Measurements from ENCODE around the gene CFAP45.

CFAP45 gene

GRCh38 chr1:159847231-159847630 lies 52.7 kb downstream of the CFAP45 start:
- H3K27me3 ChIP-seq (ENCODE audit: control insufficient read depth, insufficient read depth, low read length), result peaks cover 3% of the 10 kb centered on the region
- no peak overlapping the region for H3K4me3 ChIP-seq (ENCODE audit: low read depth, low read length)
- no peak overlapping the region for H3K9ac ChIP-seq (ENCODE audit: low read depth, low read length)
- no peaks in the 10 kb centered on the region for H3K9me3 ChIP-seq (ENCODE audit: control insufficient read depth, insufficient read depth, low read length)
- no peaks in the 10 kb centered on the region for H3K36me3 ChIP-seq (ENCODE audit: control insufficient read depth, insufficient read depth, low read length)
- H3K4me1 ChIP-seq (ENCODE audit: control insufficient read depth, insufficient read depth, low read length), result no peaks in the 10 kb centered on the region

- no peaks in the 10 kb centered on the region for H3K9me3 ChIP-seq (ENCODE audit: control insufficient read depth, insufficient read depth, low read length)
- H3K9ac ChIP-seq (ENCODE audit: low read depth, low read length), result no peak overlapping the region
- H3K36me3 ChIP-seq (ENCODE audit: control insufficient read depth, insufficient read depth, low read length), result no peaks in the 10 kb centered on the region
- H3K4me1 ChIP-seq (ENCODE audit: control insufficient read depth, insufficient read depth, low read length), result no peaks in the 10 kb centered on the region
- no peak overlapping the region for H3K4me3 ChIP-seq (ENCODE audit: low read depth, low read length)
- peaks cover 3% of the 10 kb centered on the region for H3K27me3 ChIP-seq (ENCODE audit: control insufficient read depth, insufficient read depth, low read length)
Measured at GRCh38 chr1:159845751-159846629, 54.0 kb downstream of the CFAP45 start.

DNA sequence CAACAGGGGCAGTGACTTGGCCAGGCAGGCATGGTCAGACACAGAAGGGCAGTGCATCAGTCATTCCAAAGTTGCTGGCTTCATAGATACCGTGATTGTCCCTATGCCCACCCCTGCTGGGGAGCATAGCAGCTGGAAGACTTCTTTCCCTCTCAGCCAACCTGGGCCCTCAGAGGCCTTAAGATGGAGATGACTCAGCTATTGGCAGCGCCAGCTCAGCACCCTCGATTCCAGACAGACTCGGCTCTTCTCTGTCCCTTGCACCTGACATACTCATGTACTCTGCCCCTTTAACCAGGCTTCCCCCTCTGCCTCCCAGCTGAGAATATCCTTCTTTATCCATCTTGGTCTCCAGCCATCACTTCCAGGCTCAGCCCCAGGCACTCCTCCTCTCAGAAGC lies 56.5 kb downstream of the CFAP45 start:
- Histone ChIP-seq H3K27me3 (ENCODE audit: control insufficient read depth, insufficient read depth, low read length) (peaks cover 3% of the 10 kb centered on the region), H3K9me3 (ENCODE audit: control insufficient read depth, insufficient read depth, low read length) (no peaks in the 10 kb centered on the region), H3K36me3 (ENCODE audit: control insufficient read depth, insufficient read depth, low read length) (no peaks in the 10 kb centered on the region), H3K9ac (ENCODE audit: low read depth, low read length) (no peak overlapping the region), H3K4me3 (ENCODE audit: low read depth, low read length) (no peak overlapping the region), H3K4me1 (ENCODE audit: control insufficient read depth, insufficient read depth, low read length) (no peaks in the 10 kb centered on the region)

DNA sequence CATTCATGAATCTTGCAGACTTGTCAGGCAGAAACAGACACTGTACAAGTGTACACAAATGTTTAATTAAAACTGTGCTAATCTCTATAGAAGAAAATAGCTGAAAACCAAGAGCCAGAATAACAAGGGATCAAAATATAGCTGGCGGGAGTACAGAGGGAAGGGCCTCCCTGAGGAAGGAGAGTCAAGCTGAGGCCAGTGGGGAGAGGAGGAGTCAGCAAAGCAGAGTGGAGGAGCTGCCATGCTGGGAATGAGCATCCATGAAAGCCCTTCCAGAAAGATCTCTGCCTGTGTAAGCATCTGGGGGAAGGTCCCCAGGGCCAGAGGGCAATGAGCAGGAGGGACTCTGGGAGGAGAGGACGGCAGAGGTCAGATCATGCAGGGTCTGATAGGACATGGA lies 58.2 kb downstream of the CFAP45 start:
- no peak overlapping the region for H3K9ac ChIP-seq (ENCODE audit: low read depth, low read length)
- H3K4me1 ChIP-seq (ENCODE audit: control insufficient read depth, insufficient read depth, low read length), result no peaks in the 10 kb centered on the region
- no peaks in the 10 kb centered on the region for H3K9me3 ChIP-seq (ENCODE audit: control insufficient read depth, insufficient read depth, low read length)
- H3K36me3 ChIP-seq (ENCODE audit: control insufficient read depth, insufficient read depth, low read length), result no peaks in the 10 kb centered on the region
- no peak overlapping the region for H3K4me3 ChIP-seq (ENCODE audit: low read depth, low read length)
- peaks cover 3% of the 10 kb centered on the region for H3K27me3 ChIP-seq (ENCODE audit: control insufficient read depth, insufficient read depth, low read length)

DNA sequence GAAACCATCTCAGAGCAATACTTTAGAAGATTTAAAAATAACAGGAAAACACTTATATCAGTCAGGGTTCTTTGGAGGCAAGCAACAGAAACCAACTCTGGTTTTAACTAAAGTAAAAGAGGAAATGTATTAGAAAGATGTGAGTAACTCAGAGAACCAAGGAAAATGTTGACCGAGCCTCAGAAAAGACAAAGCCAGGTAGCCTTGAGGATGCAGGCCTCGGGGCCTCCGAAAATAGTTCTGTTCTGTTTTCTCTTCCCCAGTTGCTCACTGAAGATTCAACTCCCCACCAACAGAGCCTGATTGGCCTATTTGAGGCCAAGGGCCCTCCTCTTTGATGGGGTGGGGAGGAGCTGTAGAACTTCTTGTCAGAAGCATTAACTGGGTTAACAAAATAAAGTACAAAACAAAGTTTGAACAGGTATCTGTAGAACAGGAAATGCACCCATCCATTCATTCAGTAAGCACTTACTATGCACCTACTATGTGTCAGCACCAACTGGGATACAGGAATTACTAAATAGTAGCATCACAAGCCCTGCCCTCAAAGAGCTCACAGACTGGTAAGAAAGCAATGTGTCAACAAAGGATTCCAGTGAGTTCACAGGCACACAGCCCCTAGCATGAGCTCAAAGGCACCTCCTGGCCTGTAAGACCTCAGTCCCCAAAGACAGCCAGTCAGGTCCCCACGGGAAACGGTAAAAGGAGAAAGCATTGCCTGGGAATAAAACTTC lies 60.7 kb downstream of the CFAP45 start:
- Histone ChIP-seq H3K36me3 (ENCODE audit: control insufficient read depth, insufficient read depth, low read length) (no peaks in the 10 kb centered on the region), H3K9ac (ENCODE audit: low read depth, low read length) (no peak overlapping the region), H3K9me3 (ENCODE audit: control insufficient read depth, insufficient read depth, low read length) (no peaks in the 10 kb centered on the region), H3K27me3 (ENCODE audit: control insufficient read depth, insufficient read depth, low read length) (peaks cover 2% of the 10 kb centered on the region), H3K4me3 (ENCODE audit: low read depth, low read length) (no peak overlapping the region), H3K4me1 (ENCODE audit: control insufficient read depth, insufficient read depth, low read length) (no peaks in the 10 kb centered on the region)

DNA sequence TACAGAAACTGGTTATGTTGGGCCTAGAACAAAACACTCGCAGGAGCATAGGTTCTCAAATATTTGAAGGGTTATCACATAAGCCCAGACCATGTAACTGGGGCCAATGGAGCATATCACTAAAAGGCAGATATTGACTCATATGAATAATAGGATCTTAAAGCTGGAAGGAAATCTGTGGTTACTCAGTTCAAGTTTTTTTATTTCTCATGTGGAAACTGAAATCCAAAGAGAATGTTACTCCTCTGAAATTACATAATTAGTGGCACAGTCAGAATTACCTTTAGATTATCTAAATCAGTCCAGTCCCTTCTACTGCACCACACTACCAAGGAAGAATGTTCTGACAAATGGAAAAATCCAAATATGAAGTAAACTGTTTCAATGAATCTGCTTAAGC lies 61.2 kb downstream of the CFAP45 start:
- no peaks in the 10 kb centered on the region for H3K36me3 ChIP-seq (ENCODE audit: control insufficient read depth, insufficient read depth, low read length)
- H3K4me3 ChIP-seq (ENCODE audit: low read depth, low read length), result no peak overlapping the region
- H3K9me3 ChIP-seq (ENCODE audit: control insufficient read depth, insufficient read depth, low read length), result no peaks in the 10 kb centered on the region
- no peak overlapping the region for H3K9ac ChIP-seq (ENCODE audit: low read depth, low read length)
- no peaks in the 10 kb centered on the region for H3K27me3 ChIP-seq (ENCODE audit: control insufficient read depth, insufficient read depth, low read length)
- no peaks in the 10 kb centered on the region for H3K4me1 ChIP-seq (ENCODE audit: control insufficient read depth, insufficient read depth, low read length)

DNA sequence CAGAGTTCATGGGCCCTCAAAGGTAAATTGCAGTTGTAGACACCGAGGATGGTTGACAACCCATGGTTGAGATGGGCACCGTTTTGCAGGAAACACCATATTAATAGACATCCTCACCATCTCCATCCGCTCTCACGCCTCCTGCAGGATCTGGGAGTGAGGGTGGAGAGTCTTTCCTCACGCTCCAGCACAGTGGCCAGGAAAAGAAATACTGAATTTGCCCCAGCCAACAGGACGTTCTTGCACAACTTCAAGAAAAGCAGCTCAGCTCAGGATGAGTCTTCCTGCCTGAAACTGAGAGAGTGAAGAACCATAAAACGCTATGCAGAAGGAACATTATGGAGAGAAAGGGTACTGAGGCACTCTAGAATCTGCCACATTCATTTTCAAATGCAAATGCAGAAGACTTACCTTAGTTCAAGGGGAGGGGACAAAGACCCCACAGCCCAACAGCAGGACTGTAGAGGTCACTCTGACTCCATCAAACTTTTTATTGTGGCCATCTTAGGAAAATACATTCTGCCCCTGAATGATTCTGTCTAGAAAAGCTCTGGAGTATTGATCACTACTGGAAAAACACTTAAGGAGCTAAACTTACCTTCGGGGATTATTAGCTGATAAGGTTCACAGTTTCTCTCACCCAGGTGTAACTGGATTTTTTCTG lies 64.0 kb downstream of the CFAP45 start:
- no peak overlapping the region for H3K9ac ChIP-seq (ENCODE audit: low read depth, low read length)
- peaks cover 2% of the 10 kb centered on the region for H3K27me3 ChIP-seq (ENCODE audit: control insufficient read depth, insufficient read depth, low read length)
- H3K4me1 ChIP-seq (ENCODE audit: control insufficient read depth, insufficient read depth, low read length), result no peaks in the 10 kb centered on the region
- H3K36me3 ChIP-seq (ENCODE audit: control insufficient read depth, insufficient read depth, low read length), result no peaks in the 10 kb centered on the region
- no peaks in the 10 kb centered on the region for H3K9me3 ChIP-seq (ENCODE audit: control insufficient read depth, insufficient read depth, low read length)
- H3K4me3 ChIP-seq (ENCODE audit: low read depth, low read length), result no peak overlapping the region

GRCh38 chr1:159835356-159835755 lies 64.6 kb downstream of the CFAP45 start:
- Histone ChIP-seq H3K4me3 (ENCODE audit: low read depth, low read length) (no peak overlapping the region), H3K36me3 (ENCODE audit: control insufficient read depth, insufficient read depth, low read length) (no peaks in the 10 kb centered on the region), H3K4me1 (ENCODE audit: control insufficient read depth, insufficient read depth, low read length) (no peaks in the 10 kb centered on the region), H3K9me3 (ENCODE audit: control insufficient read depth, insufficient read depth, low read length) (no peaks in the 10 kb centered on the region), H3K27me3 (ENCODE audit: control insufficient read depth, insufficient read depth, low read length) (peaks cover 2% of the 10 kb centered on the region), H3K9ac (ENCODE audit: low read depth, low read length) (no peak overlapping the region)

DNA sequence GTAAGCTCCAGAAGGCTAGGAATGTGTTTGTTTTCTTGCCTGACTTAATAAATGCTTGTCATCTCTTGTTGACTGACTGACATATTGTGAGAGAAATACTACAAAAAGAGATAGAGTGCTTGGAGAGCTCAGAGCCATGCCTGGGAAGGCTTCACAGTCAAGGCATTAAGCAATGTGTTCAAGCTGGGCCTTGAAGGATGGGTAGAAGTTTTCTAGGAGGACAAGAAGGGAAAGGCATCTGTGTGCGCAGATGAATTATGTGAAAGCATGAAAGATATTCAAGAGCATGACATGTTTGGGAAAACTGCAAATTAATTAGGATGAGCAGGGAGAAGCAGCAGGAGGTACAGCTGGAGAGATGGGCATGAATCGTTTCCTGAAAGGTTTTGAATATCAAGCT lies 67.7 kb downstream of the CFAP45 start:
- Histone ChIP-seq H3K4me3 (ENCODE audit: low read depth, low read length) (no peak overlapping the region), H3K27me3 (ENCODE audit: control insufficient read depth, insufficient read depth, low read length) (peaks cover 2% of the 10 kb centered on the region), H3K36me3 (ENCODE audit: control insufficient read depth, insufficient read depth, low read length) (no peaks in the 10 kb centered on the region), H3K9me3 (ENCODE audit: control insufficient read depth, insufficient read depth, low read length) (no peaks in the 10 kb centered on the region), H3K4me1 (ENCODE audit: control insufficient read depth, insufficient read depth, low read length) (no peaks in the 10 kb centered on the region), H3K9ac (ENCODE audit: low read depth, low read length) (no peak overlapping the region)

DNA sequence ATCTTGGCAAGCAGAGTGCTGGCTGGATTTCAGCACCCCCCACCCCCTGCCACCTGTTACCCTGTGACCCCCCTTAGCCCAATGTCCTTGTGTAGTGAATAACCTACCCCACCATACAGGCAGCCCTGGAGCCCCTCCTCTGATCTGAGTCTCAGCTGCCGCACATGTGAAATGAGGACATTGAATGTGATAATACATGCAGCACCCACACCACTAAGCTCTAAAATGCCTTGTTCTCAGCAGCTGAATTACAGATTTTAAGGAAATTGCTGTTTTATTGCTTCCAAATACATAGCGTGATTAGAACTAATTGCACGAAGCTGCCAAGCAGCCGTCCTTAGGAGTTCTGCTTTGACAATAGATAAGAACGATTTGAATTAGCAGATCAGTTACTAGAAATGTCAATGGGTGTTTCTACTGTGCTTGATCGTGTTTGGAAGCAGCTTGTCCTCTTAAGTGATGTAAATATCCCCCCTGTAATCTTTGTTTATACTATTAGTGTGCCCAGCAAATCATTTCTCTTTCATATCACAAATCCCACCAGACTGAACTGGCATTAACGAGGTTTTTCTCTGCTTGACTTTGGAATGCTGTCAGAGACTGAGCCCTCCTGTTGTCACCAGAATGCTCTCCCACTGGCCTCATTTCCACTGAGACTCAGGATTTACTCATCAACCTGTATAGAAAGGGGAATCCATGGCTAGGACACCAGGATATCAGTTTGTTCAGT lies 68.4 kb downstream of the CFAP45 start:
- Histone ChIP-seq H3K4me3 (ENCODE audit: low read depth, low read length) (no peak overlapping the region), H3K27me3 (ENCODE audit: control insufficient read depth, insufficient read depth, low read length) (peaks cover 2% of the 10 kb centered on the region), H3K36me3 (ENCODE audit: control insufficient read depth, insufficient read depth, low read length) (no peaks in the 10 kb centered on the region), H3K9me3 (ENCODE audit: control insufficient read depth, insufficient read depth, low read length) (no peaks in the 10 kb centered on the region), H3K9ac (ENCODE audit: low read depth, low read length) (no peak overlapping the region), H3K4me1 (ENCODE audit: control insufficient read depth, insufficient read depth, low read length) (no peaks in the 10 kb centered on the region)

DNA sequence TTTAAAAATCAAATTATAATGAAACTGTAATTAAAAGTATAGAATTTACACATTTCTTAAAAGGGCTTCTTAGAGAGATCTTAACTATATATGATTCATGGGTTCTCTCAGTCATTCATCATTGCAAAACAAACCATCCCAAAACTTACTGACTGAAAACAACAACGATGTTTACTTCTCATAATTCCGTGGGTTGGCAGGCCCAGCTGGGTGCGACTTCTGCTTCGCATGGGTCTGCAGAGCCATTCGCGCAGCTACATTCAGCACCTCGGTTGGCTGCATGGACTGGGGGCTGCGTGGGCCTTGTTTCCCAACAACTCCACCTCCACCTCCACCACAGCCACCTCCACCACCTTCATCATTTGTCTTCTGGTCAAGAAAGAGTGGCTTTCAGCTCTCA lies 69.2 kb downstream of the CFAP45 start:
- no peaks in the 10 kb centered on the region for H3K36me3 ChIP-seq (ENCODE audit: control insufficient read depth, insufficient read depth, low read length)
- no peak overlapping the region for H3K4me3 ChIP-seq (ENCODE audit: low read depth, low read length)
- H3K9me3 ChIP-seq (ENCODE audit: control insufficient read depth, insufficient read depth, low read length), result no peaks in the 10 kb centered on the region
- H3K4me1 ChIP-seq (ENCODE audit: control insufficient read depth, insufficient read depth, low read length), result no peaks in the 10 kb centered on the region
- peaks cover 3% of the 10 kb centered on the region for H3K27me3 ChIP-seq (ENCODE audit: control insufficient read depth, insufficient read depth, low read length)
- H3K9ac ChIP-seq (ENCODE audit: low read depth, low read length), result no peak overlapping the region
